PC-9 (cell line): ENCODE data around the gene DNM3. TPM values are rescaled to one million over a fixed set of nuclear protein-coding genes. Genes with fewer than 3 reads are reported as not detected.
"Not testable (repeated sequence)": the region's sequence is repeated elsewhere in the genome, so short reads cannot be mapped to it uniquely, and the experiment has no call there.

ENCODE experiments used
- BruUV-seq: library from RNA; stranded (reverse); fragments of 400-500 nt; replicated peaks from 2 replicates; lab custom pipeline; 2021; lab: Mats Ljungman, UMichigan
- CTCF ChIA-PET: fragments of 300-600 bp; sonication (Branson Sonifier 250); formaldehyde crosslinking; loops from one replicate; lab custom pipeline; 2022; ENCODE audit warnings: antibody characterized with exemption; lab: Charles Lee
- POLR2A ChIA-PET: fragments of 300-600 bp; sonication (Branson Sonifier 250); formaldehyde crosslinking; loops from one replicate; lab custom pipeline; 2022; ENCODE audit warnings: antibody characterized with exemption; ENCODE audit not compliant: unreplicated experiment; lab: Charles Lee
- DNase-seq, 2 experiments: peaks; one replicate each; pipeline versions ENCODE4 v3.0.0 to v3.0.0-alpha.2; 2015 to 2022; ENCODE audit warnings: mixed read lengths in 1 of 2
- H2AFZ ChIP-seq: fragments of 200-600 bp; sonication (generic); 2 replicates; pipeline ENCODE4 v1.8.1; 2017; ENCODE audit warnings: antibody characterized with exemption
- H3F3A ChIP-seq: fragments of 200-600 bp; sonication (generic); 2 replicates; pipeline ENCODE4 v1.8.1; 2017; ENCODE audit warnings: antibody characterized with exemption, mild to moderate bottlenecking, low read depth; ENCODE audit not compliant: insufficient read depth
- H3K27ac ChIP-seq: fragments of 200-600 bp; sonication (generic); 2 replicates; pipeline ENCODE4 v1.6.1; 2016; ENCODE audit warnings: mixed run types
- H3K27me3 ChIP-seq: fragments of 200-600 bp; sonication (generic); 2 replicates; pipeline ENCODE4 v1.6.1; 2016; ENCODE audit warnings: low read depth, mixed run types; ENCODE audit not compliant: insufficient read depth
- H3K36me3 ChIP-seq: fragments of 200-600 bp; sonication (generic); 2 replicates; pipeline ENCODE4 v1.6.1; 2016; ENCODE audit warnings: low read depth, mixed run types
- H3K4me1 ChIP-seq: fragments of 200-600 bp; sonication (generic); replicated peaks from 2 replicates; pipeline ENCODE4 v1.6.1; 2016; ENCODE audit warnings: mixed run types; ENCODE audit not compliant: insufficient read depth
- H3K4me2 ChIP-seq: fragments of 200-600 bp; sonication (generic); 2 replicates; pipeline ENCODE4 v1.6.1; 2017; ENCODE audit warnings: mixed run types
- H3K4me3 ChIP-seq: fragments of 200-600 bp; sonication (generic); 2 replicates; pipeline ENCODE4 v1.6.1; 2016; ENCODE audit warnings: mixed run types
- H3K79me2 ChIP-seq: fragments of 200-600 bp; sonication (generic); 2 replicates; pipeline ENCODE4 v1.6.1; 2017; ENCODE audit warnings: low read depth, mixed run types
- H3K9me2 ChIP-seq: fragments of 200-600 bp; sonication (generic); 2 replicates; pipeline ENCODE4 v1.8.1; 2017; ENCODE audit warnings: mild to moderate bottlenecking; ENCODE audit not compliant: insufficient read depth
- H3K9me3 ChIP-seq: fragments of 200-600 bp; sonication (generic); 2 replicates; pipeline ENCODE4 v1.8.1; 2016; ENCODE audit warnings: low read depth; ENCODE audit not compliant: insufficient read depth
- H4K20me1 ChIP-seq: fragments of 200-600 bp; sonication (generic); 2 replicates; pipeline ENCODE4 v1.8.1; 2017; ENCODE audit not compliant: insufficient read depth
- CTCF ChIP-seq: fragments of 200-600 bp; sonication (generic); conservative IDR thresholded peaks from 2 replicates; pipeline ENCODE4 v1.6.1; 2017; ENCODE audit warnings: mixed run types, antibody characterized with exemption, mild to moderate bottlenecking, moderate library complexity
- EZH2 ChIP-seq: fragments of 200-600 bp; sonication (generic); IDR thresholded peaks from 2 replicates; pipeline ENCODE4 v1.8.0; 2017; ENCODE audit warnings: antibody characterized with exemption, low read depth
- intact Hi-C: fragments of 100-400 bp; cut with micrococcal nuclease; formaldehyde crosslinking; loops from one replicate; pipeline ENCODE4 v1.10.0; 2022; ENCODE audit not compliant: unreplicated experiment
- total RNA-seq: library from RNA; stranded (reverse); gene quantifications from 2 replicates; pipeline ENCODE4 v1.2.3, GENCODE V29; 2021

Gene DNM3
- total RNA-seq, 1 experiment from 2014 or later = 1.7 TPM

- ChIA-PET POLR2A (no interaction called here), CTCF (interaction anchor here (4.7 kb wide), 1 partner anchor 186 kb away, joined by 50 read pairs; no protein-coding TSS in a partner anchor)
- Histone ChIP-seq H4K20me1 (no peaks in the 10 kb centered on the region), H3K36me3 (peaks cover 17% of the 10 kb centered on the region; the same call in 1 of the 2 replicates), H3K27me3 (no peaks in the 10 kb centered on the region), H3K4me3 (no peak overlapping the region), H3F3A (0 out of 2 replicates have a peak, but pooled peaks cover 9% of the 10 kb centered on the region), H3K4me2 (no peak overlapping the region), H3K79me2 (no peaks in the 10 kb centered on the region), H3K9me3 (no peaks in the 10 kb centered on the region), H3K9me2 (no peaks in the 10 kb centered on the region), H2AFZ (no peak overlapping the region), H3K27ac (no peak overlapping the region), H3K4me1 (no peaks in the 10 kb centered on the region)
- intact Hi-C loops = no loop called here
- BruUV-seq = no TSS peak
- no peak for DNase-seq
- TF ChIP-seq EZH2 = no peak
- TF ChIP-seq CTCF = no peak
These were observed 42.5 kb upstream of the DNM3 start for GRCh38 chr1:171798765-171799164.

GRCh38 chr1:171799166-171799565 lies 42.1 kb upstream of the DNM3 start:
- H3K36me3 ChIP-seq = peaks cover 17% of the 10 kb centered on the region; the same call in 1 of the 2 replicates
- intact Hi-C loops = no loop called here
- TF ChIP-seq EZH2 (no peak), CTCF (no peak)
- no peak for DNase-seq
- no peak overlapping the region for H3K27ac ChIP-seq
- H3K27me3 ChIP-seq = no peaks in the 10 kb centered on the region
- no peaks in the 10 kb centered on the region for H3K79me2 ChIP-seq
- CTCF ChIA-PET = interaction anchor here (4.7 kb wide), 1 partner anchor 186 kb away, joined by 50 read pairs; no protein-coding TSS in a partner anchor
- no peak overlapping the region for H2AFZ ChIP-seq
- no peaks in the 10 kb centered on the region for H3K4me1 ChIP-seq
- POLR2A ChIA-PET = no interaction called here
- no peaks in the 10 kb centered on the region for H4K20me1 ChIP-seq
- H3K4me3 ChIP-seq = no peak overlapping the region
- no peaks in the 10 kb centered on the region for H3K9me3 ChIP-seq
- no TSS peak for BruUV-seq
- no peak overlapping the region for H3K4me2 ChIP-seq
- no peaks in the 10 kb centered on the region for H3K9me2 ChIP-seq
- 0 out of 2 replicates have a peak, but pooled peaks cover 9% of the 10 kb centered on the region for H3F3A ChIP-seq

- POLR2A ChIA-PET, H3K4me3 ChIP-seq: not testable (repeated sequence)
These were observed 41.6 kb upstream of the DNM3 start for GRCh38 chr1:171799698-171800097.

More at GRCh38 chr1:171799698-171800097, 41.6 kb upstream of the DNM3 start:
- H3K9me2 ChIP-seq, H3K9me3 ChIP-seq, H3K27ac ChIP-seq, BruUV-seq, H3K4me2 ChIP-seq, H2AFZ ChIP-seq, H3K27me3 ChIP-seq, H3K79me2 ChIP-seq, H3F3A ChIP-seq, DNase-seq, H3K4me1 ChIP-seq, H4K20me1 ChIP-seq: not testable (repeated sequence)
- H3K36me3 ChIP-seq = peaks cover 16% of the 10 kb centered on the region; the same call in 1 of the 2 replicates
- intact Hi-C loops = loop anchor here (5.0 kb wide), 3 partner anchors 152 to 923 kb away; no protein-coding TSS in a partner anchor
- CTCF ChIA-PET = interaction anchor here (4.7 kb wide), 1 partner anchor 185 kb away, joined by 50 read pairs; no protein-coding TSS in a partner anchor
